A673 (cell line): ENCODE results near the gene ZNF280A. TPM values are rescaled to one million over a fixed set of nuclear protein-coding genes. Genes with fewer than 3 reads are reported as not detected.

ENCODE experiments used
- BruUV-seq: library from RNA; stranded (reverse); fragments of 400-500 nt; replicated peaks from 2 replicates; lab custom pipeline; 2021; lab: Mats Ljungman, UMichigan
- CTCF ChIA-PET: fragments of 300-600 bp; sonication (Branson Sonifier 250); formaldehyde crosslinking; loops from one replicate; lab custom pipeline; 2022; ENCODE audit warnings: antibody characterized with exemption; lab: Charles Lee
- POLR2A ChIA-PET: fragments of 300-600 bp; sonication (Branson Sonifier 250); formaldehyde crosslinking; loops from one replicate; lab custom pipeline; 2022; ENCODE audit warnings: antibody characterized with exemption; ENCODE audit not compliant: low non-redundant PET; lab: Charles Lee
- DNase-seq: peaks from one replicate; pipeline ENCODE4 v3.0.0-alpha.2; 2015; ENCODE audit warnings: low spot score
- H3K27ac ChIP-seq: fragments of 200-600 bp; sonication (generic); 2 replicates; pipeline ENCODE4 v1.5.1; 2016; ENCODE audit warnings: mixed run types, low read depth, mild to moderate bottlenecking, mixed read lengths, antibody characterized with exemption, low read length; ENCODE audit not compliant: poor library complexity, severe bottlenecking
- H3K27me3 ChIP-seq: fragments of 200-600 bp; sonication (generic); replicated peaks from 2 replicates; pipeline ENCODE4 v1.6.1; 2017; ENCODE audit warnings: mixed run types, low read depth, mild to moderate bottlenecking, mixed read lengths, antibody characterized with exemption, low read length; ENCODE audit not compliant: insufficient read depth, poor library complexity
- H3K36me3 ChIP-seq: fragments of 200-600 bp; sonication (generic); 2 replicates; pipeline ENCODE4 v1.6.1; 2016; ENCODE audit warnings: mixed run types, mild to moderate bottlenecking, mixed read lengths, antibody characterized with exemption, low read length; ENCODE audit not compliant: insufficient read depth, poor library complexity, severe bottlenecking
- H3K4me1 ChIP-seq: fragments of 200-600 bp; sonication (generic); 2 replicates; pipeline ENCODE4 v1.6.1; 2017; ENCODE audit warnings: mixed run types, mild to moderate bottlenecking, mixed read lengths, antibody characterized with exemption, low read length; ENCODE audit not compliant: insufficient read depth, poor library complexity, severe bottlenecking
- H3K4me3 ChIP-seq: fragments of 200-600 bp; sonication (generic); 2 replicates; pipeline ENCODE4 v1.5.1; 2016; ENCODE audit warnings: low read depth, mixed run types, mild to moderate bottlenecking, mixed read lengths, low read length; ENCODE audit not compliant: poor library complexity, severe bottlenecking
- H3K9me3 ChIP-seq: fragments of 200-600 bp; sonication (generic); 2 replicates; pipeline ENCODE4 v1.6.1; 2016; ENCODE audit warnings: mixed run types, low read depth, mild to moderate bottlenecking, mixed read lengths, antibody characterized with exemption, low read length; ENCODE audit not compliant: poor library complexity, severe bottlenecking
- CTCF ChIP-seq: fragments of 300-800, 200-600 bp; sonication (generic); conservative IDR thresholded peaks from 2 replicates; pipeline ENCODE4 v1.5.1; 2017; ENCODE audit warnings: low read depth, mild to moderate bottlenecking, antibody characterized with exemption, low read length, moderate library complexity, mixed read lengths
- EZH2 ChIP-seq: fragments of 200-600 bp; sonication (generic); IDR thresholded peaks from 2 replicates; pipeline ENCODE4 v1.6.1; 2017; ENCODE audit warnings: borderline replicate concordance, low read depth, mild to moderate bottlenecking, mixed read lengths, antibody characterized with exemption, low read length; ENCODE audit not compliant: poor library complexity, severe bottlenecking
- intact Hi-C: fragments of 100-400 bp; cut with micrococcal nuclease; formaldehyde crosslinking; loops from one replicate; pipeline ENCODE4 v1.10.0; 2022; ENCODE audit not compliant: unreplicated experiment
- total RNA-seq: library from RNA; stranded (reverse); gene quantifications from 2 replicates; pipeline ENCODE4 v1.2.3, GENCODE V29; 2021

Gene ZNF280A
- total RNA-seq, 1 experiment from 2014 or later, result not detected

- Histone ChIP-seq H3K27ac (no peak overlapping the region), H3K4me3 (no peak overlapping the region), H3K27me3 (no peaks in the 10 kb centered on the region), H3K9me3 (no peaks in the 10 kb centered on the region), H3K4me1 (no peaks in the 10 kb centered on the region), H3K36me3 (no peaks in the 10 kb centered on the region)
- ChIA-PET CTCF (interaction anchor here (0.6 kb wide), 1 partner anchor 198 kb away, joined by 3 read pairs; no protein-coding TSS in a partner anchor), POLR2A (no interaction called here)
- BruUV-seq, result no TSS peak
- no peak for DNase-seq
- intact Hi-C loops, result no loop called here
- TF ChIP-seq EZH2, result no peak
Observed at GRCh38 chr22:22552630-22553029, 32.6 kb upstream of the ZNF280A start.

- intact Hi-C loops, result no loop called here
- H3K36me3 ChIP-seq, result no peaks in the 10 kb centered on the region
- H3K4me1 ChIP-seq, result no peaks in the 10 kb centered on the region
- TF ChIP-seq EZH2, result no peak
- no peak for TF ChIP-seq CTCF
- H3K27ac ChIP-seq, result no peak overlapping the region
- no peak for DNase-seq
- H3K9me3 ChIP-seq, result no peaks in the 10 kb centered on the region
- no peak overlapping the region for H3K4me3 ChIP-seq
- CTCF ChIA-PET, result no interaction called here
- BruUV-seq, result no TSS peak
- no peaks in the 10 kb centered on the region for H3K27me3 ChIP-seq
- POLR2A ChIA-PET, result no interaction called here
Observed at GRCh38 chr22:22550789-22551434, 30.8 kb upstream of the ZNF280A start.

DNA sequence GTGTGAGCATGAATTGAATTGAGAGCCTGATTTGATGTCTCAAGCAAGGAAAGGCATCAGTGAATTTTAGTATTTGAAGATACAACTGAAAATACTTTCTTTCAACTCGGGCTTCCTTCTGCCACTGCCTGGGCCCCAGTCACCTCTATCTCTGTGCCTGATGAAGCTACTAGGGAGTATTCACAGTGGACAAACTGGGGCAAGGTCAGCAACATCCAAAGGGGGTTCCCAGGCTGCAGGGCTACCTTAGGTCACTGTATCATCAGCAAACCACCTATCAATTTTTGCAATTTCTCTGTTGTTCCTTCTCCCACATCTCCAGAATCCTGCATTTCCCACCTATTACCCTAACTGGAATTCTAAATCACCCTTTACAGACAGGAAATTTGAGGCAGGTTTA is 28.8 kb upstream of the ZNF280A start:
- TF ChIP-seq CTCF (no peak), EZH2 (no peak)
- no peaks in the 10 kb centered on the region for H3K9me3 ChIP-seq
- intact Hi-C loops, result no loop called here
- no peak overlapping the region for H3K27ac ChIP-seq
- CTCF ChIA-PET, result no interaction called here
- no peaks in the 10 kb centered on the region for H3K4me1 ChIP-seq
- no peaks in the 10 kb centered on the region for H3K27me3 ChIP-seq
- POLR2A ChIA-PET, result no interaction called here
- no peaks in the 10 kb centered on the region for H3K36me3 ChIP-seq
- DNase-seq, result no peak
- no peak overlapping the region for H3K4me3 ChIP-seq
- BruUV-seq, result no TSS peak

GRCh38 chr22:22548317-22548716 is 28.2 kb upstream of the ZNF280A start:
- TF ChIP-seq EZH2 (no peak), CTCF (no peak)
- Histone ChIP-seq H3K27ac (no peak overlapping the region), H3K4me1 (no peaks in the 10 kb centered on the region), H3K27me3 (no peaks in the 10 kb centered on the region), H3K36me3 (no peaks in the 10 kb centered on the region), H3K4me3 (no peak overlapping the region), H3K9me3 (no peaks in the 10 kb centered on the region)
- no peak for DNase-seq
- no TSS peak for BruUV-seq
- ChIA-PET CTCF (no interaction called here), POLR2A (no interaction called here)
- intact Hi-C loops, result no loop called here
